Osteoblast (primary cell): ENCODE data around the gene AAMDC. TPM values are rescaled to one million over a fixed set of nuclear protein-coding genes. Genes with fewer than 3 reads are reported as not detected.
A peak's percentile ranks its signal among the peaks of the same experiment; 100 is the strongest.

Experiments used
- DNase-seq: peaks from one replicate; pipeline ENCODE4 v3.0.0; 2011; ENCODE audit warnings: low spot score, mixed read lengths; ENCODE audit not compliant: insufficient read length; ENCODE audit errors: missing footprints
- H2AFZ ChIP-seq: 2 replicates; pipeline ENCODE4 v1.6.0; 2011; ENCODE audit warnings: mild to moderate bottlenecking, low read length
- H3K27ac ChIP-seq: 2 replicates; pipeline ENCODE4 v1.5.1; 2011; ENCODE audit warnings: mild to moderate bottlenecking, low read depth, low read length, moderate library complexity
- H3K27me3 ChIP-seq: 2 replicates; pipeline ENCODE4 v1.6.0; 2012; ENCODE audit warnings: mild to moderate bottlenecking, control low read depth, inconsistent platforms, low read length, moderate library complexity; ENCODE audit not compliant: insufficient read depth
- H3K36me3 ChIP-seq: 2 replicates; pipeline ENCODE4 v1.5.1; 2011; ENCODE audit warnings: mild to moderate bottlenecking, low read length, control low read depth, moderate library complexity; ENCODE audit not compliant: insufficient read depth
- H3K4me1 ChIP-seq: 2 replicates; pipeline ENCODE4 v1.5.1; 2011; ENCODE audit warnings: mild to moderate bottlenecking, low read length, control low read depth, moderate library complexity; ENCODE audit not compliant: insufficient read depth
- H3K4me2 ChIP-seq: 2 replicates; pipeline ENCODE4 v1.6.0; 2011; ENCODE audit warnings: mild to moderate bottlenecking, low read length; ENCODE audit not compliant: insufficient read depth
- H3K4me3 ChIP-seq: fragments of 200-600 bp; sonication (generic); 3 replicates; pipeline ENCODE4 v1.5.1; 2012; ENCODE audit warnings: mild to moderate bottlenecking, low read length, inconsistent platforms; ENCODE audit not compliant: insufficient read depth
- H3K79me2 ChIP-seq: 2 replicates; pipeline ENCODE4 v1.6.0; 2012; ENCODE audit warnings: mild to moderate bottlenecking, low read length, control low read depth, inconsistent platforms; ENCODE audit not compliant: insufficient read depth
- H3K9me3 ChIP-seq: 2 replicates; pipeline ENCODE4 v1.5.1; 2011; ENCODE audit warnings: low read depth, low read length, control low read depth
- H4K20me1 ChIP-seq: 2 replicates; pipeline ENCODE4 v1.6.0; 2012; ENCODE audit warnings: mild to moderate bottlenecking, low read length, control low read depth; ENCODE audit not compliant: insufficient read depth
- CTCF ChIP-seq: IDR thresholded peaks from 2 replicates; pipeline ENCODE4 v1.5.1; 2011; ENCODE audit warnings: mild to moderate bottlenecking, low read depth, low read length, moderate library complexity; ENCODE audit errors: extremely low read depth
- total RNA-seq: library from RNA; depleted of rRNA; stranded (reverse); fragments of >200 nt; gene quantifications from 2 replicates; pipeline ENCODE4 v1.2.3, GENCODE V29; 2012

The AAMDC gene
- total RNA-seq, 1 donor = 14.8 TPM

GRCh38 chr11:77882396-77882795, 61.5 kb downstream of the AAMDC start:
- no peaks in the 10 kb centered on the region for H4K20me1 ChIP-seq
- peaks cover 33% of the 10 kb centered on the region for H3K4me1 ChIP-seq
- H3K79me2 ChIP-seq = no peaks in the 10 kb centered on the region
- TF ChIP-seq CTCF = no peak
- no peak for DNase-seq
- H3K9me3 ChIP-seq = no peaks in the 10 kb centered on the region
- H2AFZ ChIP-seq = no peak overlapping the region
- H3K27ac ChIP-seq = peak overlapping the region; percentile 33
- H3K4me3 ChIP-seq = no peak overlapping the region
- H3K4me2 ChIP-seq = peak overlapping the region; percentile 39
- peaks cover 20% of the 10 kb centered on the region for H3K36me3 ChIP-seq
- H3K27me3 ChIP-seq = no peaks in the 10 kb centered on the region

- Histone ChIP-seq H3K79me2 (no peaks in the 10 kb centered on the region), H3K4me1 (peaks cover 25% of the 10 kb centered on the region), H3K4me2 (no peak overlapping the region), H3K27me3 (no peaks in the 10 kb centered on the region), H3K9me3 (no peaks in the 10 kb centered on the region), H3K27ac (peak overlapping the region; percentile 73), H3K36me3 (peaks cover 20% of the 10 kb centered on the region), H3K4me3 (no peak overlapping the region), H2AFZ (no peak overlapping the region), H4K20me1 (no peaks in the 10 kb centered on the region)
- no peak for DNase-seq
- TF ChIP-seq CTCF = no peak
These were observed 62.8 kb downstream of the AAMDC start for GRCh38 chr11:77883775-77884174.

GRCh38 chr11:77884186-77884828, 63.4 kb downstream of the AAMDC start:
- Histone ChIP-seq H3K79me2 (no peaks in the 10 kb centered on the region), H3K4me2 (peak overlapping the region; percentile 20), H3K9me3 (no peaks in the 10 kb centered on the region), H3K27ac (peak overlapping the region; percentile 73), H3K36me3 (peaks cover 20% of the 10 kb centered on the region), H3K4me1 (peaks cover 21% of the 10 kb centered on the region), H3K27me3 (no peaks in the 10 kb centered on the region), H2AFZ (no peak overlapping the region), H3K4me3 (no peak overlapping the region), H4K20me1 (no peaks in the 10 kb centered on the region)
- no peak for TF ChIP-seq CTCF
- DNase-seq = peak; percentile 61

GRCh38 chr11:77884829-77885190, 63.9 kb downstream of the AAMDC start:
- no peak for TF ChIP-seq CTCF
- Histone ChIP-seq H3K9me3 (no peaks in the 10 kb centered on the region), H3K4me2 (peak overlapping the region; percentile 20), H4K20me1 (no peaks in the 10 kb centered on the region), H2AFZ (no peak overlapping the region), H3K27ac (peak overlapping the region; percentile 73), H3K36me3 (peaks cover 25% of the 10 kb centered on the region), H3K27me3 (no peaks in the 10 kb centered on the region), H3K79me2 (no peaks in the 10 kb centered on the region), H3K4me3 (no peak overlapping the region), H3K4me1 (peaks cover 20% of the 10 kb centered on the region)
- no peak for DNase-seq
